Neuron (in vitro differentiated cells): ENCODE measurements around the gene JAZF1.

ENCODE experiments used
- H2AFZ ChIP-seq: one replicate; pipeline ENCODE4 v1.6.1; 2013; ENCODE audit warnings: low read depth, mild to moderate bottlenecking, inconsistent platforms, low read length, moderate library complexity
- H3K27me3 ChIP-seq: one replicate; pipeline ENCODE4 v1.6.1; 2013; ENCODE audit warnings: low read length; ENCODE audit not compliant: insufficient read depth
- H3K36me3 ChIP-seq: one replicate; pipeline ENCODE4 v1.6.1; 2013; ENCODE audit warnings: low read length; ENCODE audit not compliant: insufficient read depth
- H3K4me1 ChIP-seq: one replicate; pipeline ENCODE4 v1.6.1; 2013; ENCODE audit warnings: low read length; ENCODE audit not compliant: insufficient read depth
- H3K4me3 ChIP-seq: 2 replicates; pipeline ENCODE4 v1.5.1; 2013; ENCODE audit warnings: mild to moderate bottlenecking, low read length, moderate library complexity
- H3K9me3 ChIP-seq: one replicate; pipeline ENCODE4 v1.6.1; 2013; ENCODE audit warnings: low read length

The JAZF1 gene

GRCh38 chr7:28095231-28095630 lies 85.4 kb downstream of the JAZF1 start:
- H2AFZ ChIP-seq: no peak overlapping the region
- H3K36me3 ChIP-seq: no peaks in the 10 kb centered on the region
- H3K9me3 ChIP-seq: no peaks in the 10 kb centered on the region
- no peaks in the 10 kb centered on the region for H3K27me3 ChIP-seq
- H3K4me1 ChIP-seq: no peaks in the 10 kb centered on the region
- no peak overlapping the region for H3K4me3 ChIP-seq

- H2AFZ ChIP-seq: no peak overlapping the region
- H3K4me3 ChIP-seq: no peak overlapping the region
- H3K4me1 ChIP-seq: no peaks in the 10 kb centered on the region
- no peaks in the 10 kb centered on the region for H3K36me3 ChIP-seq
- H3K27me3 ChIP-seq: peaks cover 3% of the 10 kb centered on the region
- H3K9me3 ChIP-seq: no peaks in the 10 kb centered on the region
These were observed 86.9 kb downstream of the JAZF1 start for GRCh38 chr7:28093623-28094232.

DNA sequence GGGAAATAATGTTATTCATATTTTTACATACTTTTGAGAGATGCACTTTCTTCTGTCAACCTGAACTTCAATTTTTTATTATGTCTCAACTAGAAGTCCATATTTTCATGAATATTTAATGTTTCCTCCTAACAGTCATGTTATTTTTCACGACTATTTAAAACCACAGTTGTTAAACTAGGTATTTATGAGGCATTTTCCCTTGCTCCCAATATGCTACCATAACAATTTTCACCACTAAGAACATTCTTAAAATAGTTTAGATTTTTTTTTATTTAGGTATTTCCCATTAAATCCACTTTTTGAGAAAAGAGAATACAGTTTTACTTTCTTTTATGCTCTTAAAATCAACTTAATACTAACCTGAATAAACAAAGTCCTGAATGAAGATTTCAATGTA lies 89.4 kb downstream of the JAZF1 start:
- H3K9me3 ChIP-seq: no peaks in the 10 kb centered on the region
- H3K27me3 ChIP-seq: peaks cover 11% of the 10 kb centered on the region
- H2AFZ ChIP-seq: no peak overlapping the region
- no peaks in the 10 kb centered on the region for H3K4me1 ChIP-seq
- H3K36me3 ChIP-seq: no peaks in the 10 kb centered on the region
- no peak overlapping the region for H3K4me3 ChIP-seq

DNA sequence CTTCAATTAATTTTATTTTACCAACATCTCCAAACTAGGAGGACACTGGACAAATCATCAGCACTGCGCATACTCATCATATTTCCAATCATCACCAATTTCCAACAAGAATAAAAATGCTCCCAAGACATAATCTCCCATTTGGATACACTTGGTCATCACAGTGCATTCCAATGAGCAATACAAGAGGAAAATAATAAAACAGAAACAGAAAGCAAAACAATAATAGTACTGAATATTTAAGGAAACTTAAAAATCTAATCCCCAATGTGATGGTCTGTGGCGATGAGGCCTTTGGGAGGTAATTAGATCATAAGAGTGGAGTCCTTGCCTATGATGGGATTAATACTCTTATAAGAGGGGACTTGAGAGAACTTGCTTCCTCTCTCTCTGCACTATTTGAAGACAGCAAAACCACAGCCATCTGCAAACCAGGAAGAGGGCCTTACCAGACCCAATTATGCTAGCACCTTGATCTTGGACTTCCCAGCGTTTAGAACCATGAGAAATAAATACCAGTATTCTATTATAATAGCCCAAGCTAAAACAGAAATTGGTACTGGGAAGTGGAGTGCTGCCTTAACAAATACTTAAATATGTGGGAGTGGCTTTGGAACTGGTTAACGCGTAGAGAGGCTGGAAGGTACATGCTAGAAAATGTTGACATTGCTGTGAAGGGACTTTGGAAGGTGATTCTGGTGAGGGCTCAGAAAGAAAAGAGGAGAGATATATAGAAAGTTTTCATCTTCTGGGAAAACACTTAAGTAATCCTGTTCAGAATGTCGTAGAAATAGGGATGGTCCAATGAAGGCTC lies 91.5 kb downstream of the JAZF1 start:
- no peaks in the 10 kb centered on the region for H3K9me3 ChIP-seq
- no peak overlapping the region for H2AFZ ChIP-seq
- peaks cover 17% of the 10 kb centered on the region for H3K27me3 ChIP-seq
- H3K4me1 ChIP-seq: no peaks in the 10 kb centered on the region
- H3K36me3 ChIP-seq: no peaks in the 10 kb centered on the region
- H3K4me3 ChIP-seq: no peak overlapping the region

DNA sequence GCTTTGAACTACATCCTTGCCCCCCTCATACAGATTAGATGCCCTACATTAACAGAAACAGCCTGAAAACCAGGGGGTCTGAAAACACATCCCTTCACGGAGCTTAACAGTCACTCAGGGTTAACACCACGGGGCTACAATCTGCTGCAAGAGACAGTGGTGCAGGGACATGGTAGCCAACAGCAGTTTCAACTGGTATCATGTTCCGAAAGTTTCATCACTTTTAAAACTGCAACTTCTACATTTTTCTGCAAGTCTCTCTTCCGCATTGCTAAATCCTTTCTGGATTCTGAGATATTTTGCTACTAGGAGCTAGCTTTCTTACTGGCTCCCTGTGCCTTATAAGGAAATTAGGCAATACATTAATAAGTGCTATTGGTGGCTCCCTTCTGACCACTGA lies 92.6 kb downstream of the JAZF1 start:
- Histone ChIP-seq H3K36me3 (no peaks in the 10 kb centered on the region), H3K9me3 (no peaks in the 10 kb centered on the region), H3K27me3 (peaks cover 17% of the 10 kb centered on the region), H3K4me1 (no peaks in the 10 kb centered on the region), H3K4me3 (no peak overlapping the region), H2AFZ (no peak overlapping the region)

DNA sequence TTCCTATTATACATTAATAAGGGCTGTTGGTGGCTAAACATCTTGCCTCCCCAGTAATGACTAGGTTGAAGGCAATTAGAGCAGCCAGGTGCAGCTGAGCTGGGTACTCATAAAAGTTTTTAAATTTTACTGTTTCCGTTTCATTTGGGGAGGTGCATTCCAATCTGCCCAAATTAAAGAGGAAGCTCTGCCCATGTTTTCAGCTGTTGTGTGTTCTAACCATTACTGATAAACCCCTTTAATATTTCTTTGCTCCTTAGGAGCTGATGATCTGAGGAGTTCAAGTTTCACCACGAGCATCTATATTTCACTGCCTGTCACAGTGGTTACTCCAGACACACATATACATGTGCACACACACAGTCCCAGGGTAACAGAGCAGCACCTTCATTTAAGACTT lies 94.4 kb downstream of the JAZF1 start:
- Histone ChIP-seq H3K4me3 (no peak overlapping the region), H3K9me3 (no peaks in the 10 kb centered on the region), H3K27me3 (peaks cover 17% of the 10 kb centered on the region), H3K4me1 (no peaks in the 10 kb centered on the region), H2AFZ (no peak overlapping the region), H3K36me3 (no peaks in the 10 kb centered on the region)

GRCh38 chr7:28083998-28084985 lies 96.3 kb downstream of the JAZF1 start:
- Histone ChIP-seq H2AFZ (no peak overlapping the region), H3K27me3 (peaks cover 14% of the 10 kb centered on the region), H3K9me3 (no peaks in the 10 kb centered on the region), H3K4me1 (no peaks in the 10 kb centered on the region), H3K4me3 (no peak overlapping the region), H3K36me3 (no peaks in the 10 kb centered on the region)

- peaks cover 12% of the 10 kb centered on the region for H3K27me3 ChIP-seq
- no peaks in the 10 kb centered on the region for H3K9me3 ChIP-seq
- no peaks in the 10 kb centered on the region for H3K36me3 ChIP-seq
- H3K4me1 ChIP-seq: no peaks in the 10 kb centered on the region
- no peak overlapping the region for H3K4me3 ChIP-seq
- H2AFZ ChIP-seq: no peak overlapping the region
These were observed 97.2 kb downstream of the JAZF1 start for GRCh38 chr7:28083164-28083997.

DNA sequence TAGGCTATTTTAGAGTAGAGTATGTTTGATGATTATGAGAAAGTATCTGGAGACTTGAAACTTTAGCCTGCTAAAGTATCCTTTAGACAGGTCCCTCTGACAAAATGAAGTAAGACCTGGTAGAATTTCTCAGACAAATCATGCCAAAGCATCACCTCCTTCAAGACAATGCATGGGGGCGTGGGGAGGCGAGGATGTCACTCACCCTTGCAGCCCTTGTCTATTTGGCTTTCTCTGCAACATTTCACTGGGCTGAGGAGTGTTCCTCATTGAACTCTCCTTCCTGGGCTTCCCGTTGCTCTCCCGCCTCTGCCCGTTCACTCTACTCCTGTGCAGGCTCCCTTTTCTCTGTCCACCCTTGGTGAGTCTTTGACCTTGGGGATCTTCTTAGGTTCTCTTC lies 98.5 kb downstream of the JAZF1 start:
- no peak overlapping the region for H2AFZ ChIP-seq
- no peaks in the 10 kb centered on the region for H3K9me3 ChIP-seq
- no peaks in the 10 kb centered on the region for H3K4me1 ChIP-seq
- H3K4me3 ChIP-seq: no peak overlapping the region
- H3K27me3 ChIP-seq: peaks cover 6% of the 10 kb centered on the region
- no peaks in the 10 kb centered on the region for H3K36me3 ChIP-seq

- Histone ChIP-seq H3K27me3 (peaks cover 6% of the 10 kb centered on the region), H3K4me1 (no peaks in the 10 kb centered on the region), H3K9me3 (no peaks in the 10 kb centered on the region), H3K4me3 (no peak overlapping the region), H2AFZ (no peak overlapping the region), H3K36me3 (no peaks in the 10 kb centered on the region)
These were observed 99.6 kb downstream of the JAZF1 start for GRCh38 chr7:28081016-28081415.

- Histone ChIP-seq H2AFZ (no peak overlapping the region), H3K27me3 (peaks cover 2% of the 10 kb centered on the region), H3K4me3 (no peak overlapping the region), H3K36me3 (no peaks in the 10 kb centered on the region), H3K4me1 (no peaks in the 10 kb centered on the region), H3K9me3 (no peaks in the 10 kb centered on the region)
These were observed 102.3 kb downstream of the JAZF1 start for GRCh38 chr7:28078036-28078901.

- H3K36me3 ChIP-seq: no peaks in the 10 kb centered on the region
- no peaks in the 10 kb centered on the region for H3K9me3 ChIP-seq
- peaks cover 2% of the 10 kb centered on the region for H3K27me3 ChIP-seq
- no peak overlapping the region for H3K4me3 ChIP-seq
- H3K4me1 ChIP-seq: no peaks in the 10 kb centered on the region
- H2AFZ ChIP-seq: no peak overlapping the region
These were observed 103.0 kb downstream of the JAZF1 start for GRCh38 chr7:28077616-28078015.
